OCI-LY3 (cell line): Measurements from ENCODE around the gene HLA-DMB.

Experiments
- H2AFZ ChIP-seq: fragments of 200-600, 300-600 bp; shearing (Covaris generic); 2 replicates; pipeline ENCODE4 v1.6.0; 2014; ENCODE audit warnings: antibody characterized with exemption, low read depth, low read length
- H3K27ac ChIP-seq: fragments of 200-600, 300-600 bp; sonication (generic); 2 replicates; pipeline ENCODE4 v1.5.1; 2014; ENCODE audit warnings: mild to moderate bottlenecking, low read length, moderate library complexity, mixed read lengths
- H3K27me3 ChIP-seq: fragments of 200-600, 300-600 bp; sonication (generic); 2 replicates; pipeline ENCODE4 v1.6.1; 2014; ENCODE audit warnings: low read depth, low read length, mixed read lengths
- H3K36me3 ChIP-seq: fragments of 200-600, 300-600 bp; sonication (generic); replicated peaks from 2 replicates; pipeline ENCODE3; 2014; ENCODE audit warnings: low read depth, low read length, mixed read lengths
- H3K4me1 ChIP-seq: fragments of 300-600, 200-600 bp; sonication (generic); 2 replicates; pipeline ENCODE4 v1.6.1; 2014; ENCODE audit warnings: low read length, mixed read lengths
- H3K4me2 ChIP-seq: fragments of 200-600, 300-600 bp; sonication (generic); 2 replicates; pipeline ENCODE4 v1.6.1; 2014; ENCODE audit warnings: low read length, mixed read lengths
- H3K4me3 ChIP-seq: fragments of 300-600, 200-600 bp; sonication (generic); 2 replicates; pipeline ENCODE4 v1.5.1; 2014; ENCODE audit warnings: antibody characterized with exemption, mild to moderate bottlenecking, low read length, moderate library complexity
- H3K79me2 ChIP-seq: fragments of 300-600, 200-600 bp; shearing (Covaris generic); 2 replicates; pipeline ENCODE4 v1.6.1; 2014; ENCODE audit warnings: mild to moderate bottlenecking, low read length, mixed read lengths
- H3K9ac ChIP-seq: fragments of 300-600, 200-600 bp; shearing (Covaris generic); 2 replicates; pipeline ENCODE4 v1.6.0; 2014; ENCODE audit warnings: mild to moderate bottlenecking, low read length, moderate library complexity
- H3K9me3 ChIP-seq: fragments of 200-600, 300-600 bp; shearing (Covaris generic); 2 replicates; pipeline ENCODE4 v1.6.1; 2014; ENCODE audit warnings: low read length, mixed read lengths; ENCODE audit not compliant: insufficient read depth
- H4K20me1 ChIP-seq: fragments of 200-600, 300-600 bp; sonication (generic); 2 replicates; pipeline ENCODE4 v1.6.1; 2016; ENCODE audit warnings: low read length, mixed read lengths; ENCODE audit not compliant: insufficient read depth
- CTCF ChIP-seq: fragments of 200-600, 300-600 bp; sonication (generic); IDR thresholded peaks from 2 replicates; pipeline ENCODE4 v1.5.1; 2014; ENCODE audit warnings: antibody characterized with exemption, low read length, low read depth
- EZH2phosphoT487 ChIP-seq: fragments of 200-600 bp; shearing (Covaris generic); IDR thresholded peaks from 2 replicates; pipeline ENCODE4 v1.6.1; 2018; ENCODE audit warnings: antibody characterized with exemption, mixed run types, low read depth

The HLA-DMB gene

GRCh38 chr6:32968093-32968866, 27.5 kb upstream of the HLA-DMB start, which contains the start of gene BRD2:
Gene BRD2 (plus strand): TSS chr6:32968594. CDS start chr6:32972899, 4,305 bp downstream.
- peaks cover 28% of the 10 kb centered on the region for H3K36me3 ChIP-seq
- H4K20me1 ChIP-seq = peaks cover 32% of the 10 kb centered on the region
- peak within 1 kb of the TSS; percentile 99 for H3K27ac ChIP-seq
- peak within 1 kb of the TSS; percentile 94 for H3K4me2 ChIP-seq
- TF ChIP-seq EZH2phosphoT487 (no peak), CTCF (no peak)
- H3K4me1 ChIP-seq = peaks cover 27% of the 10 kb centered on the region
- no peaks in the 10 kb centered on the region; the same call in 1 of the 2 replicates for H3K9me3 ChIP-seq
- no peak within 1 kb of the TSS for H2AFZ ChIP-seq
- H3K27me3 ChIP-seq = no peaks in the 10 kb centered on the region
- peak within 1 kb of the TSS; percentile 89 for H3K4me3 ChIP-seq
- H3K9ac ChIP-seq = peak within 1 kb of the TSS; percentile 100
- peaks cover 85% of the 10 kb centered on the region for H3K79me2 ChIP-seq

GRCh38 chr6:32967151-32968091, 26.6 kb upstream of the HLA-DMB start:
- H3K9me3 ChIP-seq = no peaks in the 10 kb centered on the region; the same call in 1 of the 2 replicates
- TF ChIP-seq EZH2phosphoT487 = no peak
- peak; percentile 65 for TF ChIP-seq CTCF
- H3K36me3 ChIP-seq = peaks cover 20% of the 10 kb centered on the region
- H3K4me1 ChIP-seq = peaks cover 31% of the 10 kb centered on the region
- H3K4me3 ChIP-seq = peak overlapping the region; percentile 89
- H2AFZ ChIP-seq = no peak overlapping the region
- peaks cover 85% of the 10 kb centered on the region for H3K79me2 ChIP-seq
- peak overlapping the region; percentile 99 for H3K27ac ChIP-seq
- no peaks in the 10 kb centered on the region for H3K27me3 ChIP-seq
- H3K4me2 ChIP-seq = peak overlapping the region; percentile 80
- peaks cover 24% of the 10 kb centered on the region for H4K20me1 ChIP-seq
- H3K9ac ChIP-seq = peak overlapping the region; percentile 100

- Histone ChIP-seq H2AFZ (no peak overlapping the region), H3K4me2 (no peak overlapping the region), H4K20me1 (peaks cover 27% of the 10 kb centered on the region), H3K9ac (no peak overlapping the region), H3K4me3 (no peak overlapping the region), H3K27ac (no peak overlapping the region), H3K4me1 (peaks cover 37% of the 10 kb centered on the region), H3K36me3 (peaks cover 14% of the 10 kb centered on the region), H3K79me2 (peaks cover 92% of the 10 kb centered on the region), H3K9me3 (no peaks in the 10 kb centered on the region), H3K27me3 (no peaks in the 10 kb centered on the region)
- TF ChIP-seq CTCF (no peak), EZH2phosphoT487 (no peak)
These were observed 23.9 kb upstream of the HLA-DMB start for GRCh38 chr6:32964776-32965175.

- Histone ChIP-seq H3K36me3 (peaks cover 12% of the 10 kb centered on the region), H3K79me2 (peaks cover 92% of the 10 kb centered on the region), H3K4me1 (peaks cover 37% of the 10 kb centered on the region), H3K4me2 (peak overlapping the region; percentile 25; the same call in 1 of the 2 replicates), H3K27me3 (no peaks in the 10 kb centered on the region), H3K4me3 (no peak overlapping the region), H3K9ac (no peak overlapping the region), H2AFZ (no peak overlapping the region), H3K9me3 (no peaks in the 10 kb centered on the region), H3K27ac (no peak overlapping the region), H4K20me1 (peaks cover 27% of the 10 kb centered on the region)
- TF ChIP-seq EZH2phosphoT487 (no peak), CTCF (no peak)
These were observed 23.0 kb upstream of the HLA-DMB start for GRCh38 chr6:32963866-32964265.
